WTC11 (cell line): Measurements from ENCODE around the gene PSG3. TPM values are rescaled to one million over a fixed set of nuclear protein-coding genes. Genes with fewer than 3 reads are reported as not detected.
"Not testable (repeated sequence)": the region's sequence is repeated elsewhere in the genome, so short reads cannot be mapped to it uniquely, and the experiment has no call there.

Source experiments
- ATAC-seq: fragments of 200-7000 bp; cut with Tn5 transposase; 2 replicates; pipeline ENCODE4 v1.10.0; 2021; ENCODE audit warnings: mild to moderate bottlenecking, moderate library complexity
- CTCF ChIA-PET: fragments of 300-600 bp; sonication (Branson Sonifier 250); formaldehyde crosslinking; loops from one replicate; lab custom pipeline; 2021; ENCODE audit warnings: antibody characterized with exemption; lab: Charles Lee
- POLR2A ChIA-PET: fragments of 350-600 bp; sonication (Branson Sonifier 250); formaldehyde crosslinking; loops from one replicate; lab custom pipeline; 2021; ENCODE audit warnings: antibody characterized with exemption; lab: Charles Lee
- DNase-seq: peaks from one replicate; pipeline ENCODE4 v3.0.0; 2021; ENCODE audit warnings: low spot score
- H3K27ac Mint-ChIP-seq: 2 replicates; pipeline ENCODE4 v1.8.0; 2021; ENCODE audit warnings: mixed read lengths
- H3K27me3 Mint-ChIP-seq: 2 replicates; pipeline ENCODE4 v1.8.0; 2021; ENCODE audit warnings: low read depth, mild to moderate bottlenecking, moderate library complexity, mixed read lengths
- H3K36me3 Mint-ChIP-seq: 2 replicates; pipeline ENCODE4 v1.8.0; 2021; ENCODE audit warnings: mixed read lengths
- H3K4me1 Mint-ChIP-seq: 2 replicates; pipeline ENCODE4 v1.8.0; 2022; ENCODE audit warnings: mixed read lengths
- H3K4me3 Mint-ChIP-seq: 2 replicates; pipeline ENCODE4 v1.8.0; 2021; ENCODE audit warnings: mild to moderate bottlenecking, moderate library complexity, mixed read lengths
- H3K9me3 Mint-ChIP-seq: 2 replicates; pipeline ENCODE4 v1.8.0; 2021; ENCODE audit warnings: mixed read lengths
- MXD4 ChIP-seq: fragments of 250-450 bp; sonication (Bioruptor Pico); IDR thresholded peaks from 2 replicates; pipeline ENCODE4 v1.8.0; 2021; ENCODE audit warnings: mild to moderate bottlenecking, moderate library complexity, borderline replicate concordance
- OVOL2 ChIP-seq: fragments of 250-450 bp; sonication (Bioruptor Pico); IDR thresholded peaks from 2 replicates; pipeline ENCODE4 v1.9.0; 2021; ENCODE audit warnings: mild to moderate bottlenecking, borderline replicate concordance
- ZNF121 ChIP-seq: sonication (generic); formaldehyde crosslinking; IDR thresholded peaks from 2 replicates; pipeline ENCODE4 v1.8.0; 2023; ENCODE audit warnings: missing genetic modification reagents
- total RNA-seq: library from RNA; stranded (reverse); gene quantifications from 3 replicates; pipeline ENCODE4 v1.2.3, GENCODE V29; 2021
- TF ChIP-seq, protein P1 (sequence below): sonication (generic); formaldehyde crosslinking; IDR thresholded peaks from 2 replicates; pipeline ENCODE4 v1.8.0; 2023; ENCODE audit warnings: missing genetic modification reagents
- TF ChIP-seq, protein P2 (sequence below): sonication (generic); formaldehyde crosslinking; IDR thresholded peaks from 2 replicates; pipeline ENCODE4 v1.8.0; 2023; ENCODE audit warnings: mild to moderate bottlenecking, missing genetic modification reagents
- TF ChIP-seq, protein P3 (sequence below): fragments of 200-600 bp; IDR thresholded peaks from 2 replicates; pipeline ENCODE4 v1.8.0; 2022; ENCODE audit warnings: antibody characterized with exemption
- TF ChIP-seq, protein P4 (sequence below): sonication (generic); formaldehyde crosslinking; IDR thresholded peaks from 2 replicates; pipeline ENCODE4 v1.8.0; 2022; ENCODE audit warnings: mild to moderate bottlenecking, missing genetic modification reagents

PSG3 gene
- total RNA-seq, 1 experiment from 2014 or later = not detected

DNA sequence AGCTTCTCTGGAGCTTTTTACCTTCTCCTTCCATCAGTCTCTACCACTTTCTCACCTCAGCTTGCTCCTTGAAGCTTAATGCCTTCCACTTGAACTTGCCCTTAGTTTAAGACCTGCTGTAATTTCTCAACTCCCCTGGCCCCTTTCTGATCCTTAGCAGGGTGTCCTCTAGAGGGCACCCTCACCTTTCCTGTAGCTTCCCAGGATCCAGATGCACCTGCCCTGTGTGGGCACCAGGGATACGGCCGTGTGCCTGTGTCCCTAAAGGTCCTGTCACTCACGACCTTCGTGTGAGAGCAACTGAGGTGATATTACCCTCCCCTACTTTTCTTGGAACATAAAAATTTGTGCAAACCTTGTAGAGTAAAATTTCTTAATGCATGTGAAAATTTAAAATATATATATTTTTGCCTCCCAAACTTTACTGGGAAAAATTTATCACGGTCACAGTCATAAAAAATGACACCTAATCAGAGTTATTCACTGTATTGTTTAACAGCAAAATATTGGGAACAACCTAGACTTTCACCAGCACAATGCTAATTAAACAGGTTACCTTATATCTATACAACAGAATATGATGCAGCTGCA is 46.4 kb downstream of the PSG3 start:
- DNase-seq (peak; percentile 63), ATAC-seq (peak; percentile 94)
- H3K36me3 Mint-ChIP-seq = peaks cover 11% of the 10 kb centered on the region
- ChIA-PET CTCF (interaction anchor here (0.5 to 2.4 kb wide), 21 partner anchors 9 to 939 kb away, joined by 3 to 12 read pairs (median 4); no protein-coding TSS in a partner anchor), POLR2A (no interaction called here)
- no peaks in the 10 kb centered on the region for H3K4me1 Mint-ChIP-seq
- H3K4me3 Mint-ChIP-seq = no peak overlapping the region
- H3K9me3 Mint-ChIP-seq = peaks cover 40% of the 10 kb centered on the region
- peaks cover 31% of the 10 kb centered on the region for H3K27me3 Mint-ChIP-seq
- TF ChIP-seq, protein P1, sequence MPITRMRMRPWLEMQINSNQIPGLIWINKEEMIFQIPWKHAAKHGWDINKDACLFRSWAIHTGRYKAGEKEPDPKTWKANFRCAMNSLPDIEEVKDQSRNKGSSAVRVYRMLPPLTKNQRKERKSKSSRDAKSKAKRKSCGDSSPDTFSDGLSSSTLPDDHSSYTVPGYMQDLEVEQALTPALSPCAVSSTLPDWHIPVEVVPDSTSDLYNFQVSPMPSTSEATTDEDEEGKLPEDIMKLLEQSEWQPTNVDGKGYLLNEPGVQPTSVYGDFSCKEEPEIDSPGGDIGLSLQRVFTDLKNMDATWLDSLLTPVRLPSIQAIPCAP = no peak
- TF ChIP-seq ZNF121 (CRISPR knock-in tag) (peak; percentile 97), OVOL2 (no peak), MXD4 (no peak)
- TF ChIP-seq, protein P2, sequence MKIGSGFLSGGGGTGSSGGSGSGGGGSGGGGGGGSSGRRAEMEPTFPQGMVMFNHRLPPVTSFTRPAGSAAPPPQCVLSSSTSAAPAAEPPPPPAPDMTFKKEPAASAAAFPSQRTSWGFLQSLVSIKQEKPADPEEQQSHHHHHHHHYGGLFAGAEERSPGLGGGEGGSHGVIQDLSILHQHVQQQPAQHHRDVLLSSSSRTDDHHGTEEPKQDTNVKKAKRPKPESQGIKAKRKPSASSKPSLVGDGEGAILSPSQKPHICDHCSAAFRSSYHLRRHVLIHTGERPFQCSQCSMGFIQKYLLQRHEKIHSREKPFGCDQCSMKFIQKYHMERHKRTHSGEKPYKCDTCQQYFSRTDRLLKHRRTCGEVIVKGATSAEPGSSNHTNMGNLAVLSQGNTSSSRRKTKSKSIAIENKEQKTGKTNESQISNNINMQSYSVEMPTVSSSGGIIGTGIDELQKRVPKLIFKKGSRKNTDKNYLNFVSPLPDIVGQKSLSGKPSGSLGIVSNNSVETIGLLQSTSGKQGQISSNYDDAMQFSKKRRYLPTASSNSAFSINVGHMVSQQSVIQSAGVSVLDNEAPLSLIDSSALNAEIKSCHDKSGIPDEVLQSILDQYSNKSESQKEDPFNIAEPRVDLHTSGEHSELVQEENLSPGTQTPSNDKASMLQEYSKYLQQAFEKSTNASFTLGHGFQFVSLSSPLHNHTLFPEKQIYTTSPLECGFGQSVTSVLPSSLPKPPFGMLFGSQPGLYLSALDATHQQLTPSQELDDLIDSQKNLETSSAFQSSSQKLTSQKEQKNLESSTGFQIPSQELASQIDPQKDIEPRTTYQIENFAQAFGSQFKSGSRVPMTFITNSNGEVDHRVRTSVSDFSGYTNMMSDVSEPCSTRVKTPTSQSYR (CRISPR knock-in tag) = no peak
- TF ChIP-seq, protein P3, sequence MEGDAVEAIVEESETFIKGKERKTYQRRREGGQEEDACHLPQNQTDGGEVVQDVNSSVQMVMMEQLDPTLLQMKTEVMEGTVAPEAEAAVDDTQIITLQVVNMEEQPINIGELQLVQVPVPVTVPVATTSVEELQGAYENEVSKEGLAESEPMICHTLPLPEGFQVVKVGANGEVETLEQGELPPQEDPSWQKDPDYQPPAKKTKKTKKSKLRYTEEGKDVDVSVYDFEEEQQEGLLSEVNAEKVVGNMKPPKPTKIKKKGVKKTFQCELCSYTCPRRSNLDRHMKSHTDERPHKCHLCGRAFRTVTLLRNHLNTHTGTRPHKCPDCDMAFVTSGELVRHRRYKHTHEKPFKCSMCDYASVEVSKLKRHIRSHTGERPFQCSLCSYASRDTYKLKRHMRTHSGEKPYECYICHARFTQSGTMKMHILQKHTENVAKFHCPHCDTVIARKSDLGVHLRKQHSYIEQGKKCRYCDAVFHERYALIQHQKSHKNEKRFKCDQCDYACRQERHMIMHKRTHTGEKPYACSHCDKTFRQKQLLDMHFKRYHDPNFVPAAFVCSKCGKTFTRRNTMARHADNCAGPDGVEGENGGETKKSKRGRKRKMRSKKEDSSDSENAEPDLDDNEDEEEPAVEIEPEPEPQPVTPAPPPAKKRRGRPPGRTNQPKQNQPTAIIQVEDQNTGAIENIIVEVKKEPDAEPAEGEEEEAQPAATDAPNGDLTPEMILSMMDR = peak; percentile 52
- no peak overlapping the region for H3K27ac Mint-ChIP-seq

DNA sequence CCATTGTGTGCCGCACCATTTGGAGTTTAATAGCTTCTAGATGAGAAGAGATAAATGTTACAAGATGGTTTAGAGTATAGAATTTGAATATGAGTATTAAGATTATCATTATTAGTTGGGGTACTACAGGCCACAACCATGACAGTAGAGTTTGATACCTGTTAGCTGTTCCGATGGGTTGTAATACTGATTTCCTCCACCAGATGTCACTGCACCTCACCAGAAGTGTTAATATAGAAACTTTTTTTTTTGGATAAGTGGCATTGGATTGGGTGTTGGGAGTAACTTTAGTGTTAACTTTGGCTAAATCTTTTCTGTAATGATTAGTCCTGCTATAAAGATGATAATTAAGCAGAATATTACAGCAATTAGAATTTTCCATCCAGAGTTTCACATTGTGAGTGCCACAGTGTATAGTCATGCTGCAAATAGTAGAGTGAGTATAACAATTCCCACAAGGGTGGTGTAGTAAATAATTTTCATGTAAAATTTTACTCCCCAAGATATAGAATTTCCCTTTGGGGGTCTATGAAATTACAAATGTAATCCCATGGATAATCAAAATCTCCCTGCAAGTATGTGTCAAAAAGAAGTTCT is 56.3 kb downstream of the PSG3 start:
- Mint-ChIP-seq H3K4me3 (no peak overlapping the region), H3K27me3 (peaks cover 15% of the 10 kb centered on the region; the same call in 1 of the 2 replicates)
- TF ChIP-seq, protein P4, sequence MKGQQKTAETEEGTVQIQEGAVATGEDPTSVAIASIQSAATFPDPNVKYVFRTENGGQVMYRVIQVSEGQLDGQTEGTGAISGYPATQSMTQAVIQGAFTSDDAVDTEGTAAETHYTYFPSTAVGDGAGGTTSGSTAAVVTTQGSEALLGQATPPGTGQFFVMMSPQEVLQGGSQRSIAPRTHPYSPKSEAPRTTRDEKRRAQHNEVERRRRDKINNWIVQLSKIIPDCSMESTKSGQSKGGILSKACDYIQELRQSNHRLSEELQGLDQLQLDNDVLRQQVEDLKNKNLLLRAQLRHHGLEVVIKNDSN (CRISPR knock-in tag) = no peak
- TF ChIP-seq, protein P3 = peak; percentile 76
- TF ChIP-seq, all 79 proteins: peak for 1
- H3K27ac Mint-ChIP-seq = no peak overlapping the region
- peak; percentile 23 for DNase-seq
- H3K9me3 Mint-ChIP-seq = peaks cover 75% of the 10 kb centered on the region
- ATAC-seq = no peak
- H3K36me3 Mint-ChIP-seq = peaks cover 35% of the 10 kb centered on the region
- no peaks in the 10 kb centered on the region for H3K4me1 Mint-ChIP-seq
- ChIA-PET POLR2A (no interaction called here), CTCF (interaction anchor here (0.7 to 1.7 kb wide), 9 partner anchors 8 to 173 kb away, joined by 3 to 8 read pairs (median 3); no protein-coding TSS in a partner anchor)

DNA sequence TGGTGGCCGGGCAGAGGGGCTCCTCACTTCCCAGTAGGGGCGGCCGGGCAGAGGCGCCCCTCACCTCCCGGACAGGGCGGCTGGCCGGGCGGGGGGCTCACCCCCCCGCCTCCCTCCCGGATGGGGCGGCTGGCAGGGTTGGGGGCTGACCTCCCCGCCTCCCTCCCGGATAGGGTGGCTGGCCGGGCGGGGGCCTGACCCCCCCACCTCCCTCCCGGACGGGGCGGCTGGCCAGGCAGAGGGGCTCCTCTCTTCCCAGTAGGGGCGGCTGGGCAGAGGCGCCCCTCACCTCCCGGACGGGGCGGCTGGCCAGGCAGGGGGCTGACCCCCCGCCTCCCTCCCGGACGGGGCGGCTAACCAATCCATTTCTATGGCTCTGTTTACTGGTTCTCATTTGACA is 64.0 kb downstream of the PSG3 start:
- H3K4me1 Mint-ChIP-seq, ATAC-seq, DNase-seq, H3K36me3 Mint-ChIP-seq, H3K27ac Mint-ChIP-seq, POLR2A ChIA-PET, H3K4me3 Mint-ChIP-seq, CTCF ChIA-PET: not testable (repeated sequence)
- peaks cover 12% of the 10 kb centered on the region for H3K27me3 Mint-ChIP-seq
- H3K9me3 Mint-ChIP-seq = peaks cover 50% of the 10 kb centered on the region

DNA sequence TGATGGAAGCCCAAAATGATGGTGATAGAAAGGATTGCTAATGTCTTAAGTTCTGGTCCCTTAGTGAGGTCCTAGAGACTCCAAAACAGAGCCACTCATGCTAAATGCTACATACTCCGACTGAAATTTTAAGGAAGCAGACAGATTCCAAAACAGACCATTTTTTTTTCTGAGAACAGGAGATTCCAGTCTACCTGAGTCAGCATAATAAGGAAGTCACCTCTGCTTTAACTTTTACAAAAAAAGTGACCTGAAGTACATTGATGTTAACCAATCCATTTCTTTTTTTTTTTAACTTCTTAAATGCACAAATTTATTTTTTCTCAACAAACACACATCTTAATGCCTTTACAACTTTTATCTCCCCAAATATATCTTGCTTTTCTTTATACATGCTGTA is 65.7 kb downstream of the PSG3 start:
- H3K36me3 Mint-ChIP-seq, H3K27ac Mint-ChIP-seq, CTCF ChIA-PET, H3K4me3 Mint-ChIP-seq, ATAC-seq, POLR2A ChIA-PET, H3K4me1 Mint-ChIP-seq, DNase-seq: not testable (repeated sequence)
- Mint-ChIP-seq H3K27me3 (peaks cover 12% of the 10 kb centered on the region), H3K9me3 (peaks cover 45% of the 10 kb centered on the region)

Other genes starting within 250 kb of the PSG3 start
- gene CEACAM1, start 212.0 kb downstream of the PSG3 start, total RNA-seq = 0.82 to 2.0 TPM (median 1.2 TPM) in 3 replicates
- not detected in 3 replicates for gene CEACAM8, start 145.6 kb downstream of the PSG3 start, total RNA-seq
- gene PSG8, start 25.2 kb upstream of the PSG3 start, total RNA-seq = 0.21 TPM in 1 of 3 replicates, not detected in the others
- not detected in 3 replicates for gene PSG1, start 139.2 kb upstream of the PSG3 start, total RNA-seq
- gene PSG6, start 177.4 kb upstream of the PSG3 start, total RNA-seq = not detected in 3 replicates
- gene PSG7, start 196.7 kb upstream of the PSG3 start, total RNA-seq = not detected in 3 replicates